Hepatocyte (in vitro differentiated cells): ENCODE data around the gene LHFPL2. TPM values are rescaled to one million over a fixed set of nuclear protein-coding genes. Genes with fewer than 3 reads are reported as not detected.

ENCODE experiments used
- DNase-seq: peaks from one replicate; pipeline ENCODE4 v3.0.0-alpha.2; 2016; ENCODE audit warnings: low spot score
- H2AFZ ChIP-seq: fragments of 200-600 bp; sonication (generic); 2 replicates; pipeline ENCODE4 v1.6.0; 2016; ENCODE audit warnings: antibody characterized with exemption, mild to moderate bottlenecking
- H3K27ac ChIP-seq: fragments of 200-600 bp; sonication (generic); 2 replicates; pipeline ENCODE4 v1.5.1; 2016; ENCODE audit warnings: mild to moderate bottlenecking
- H3K27me3 ChIP-seq: fragments of 200-600 bp; sonication (generic); 2 replicates; pipeline ENCODE4 v1.6.1; 2016
- H3K36me3 ChIP-seq: fragments of 200-600 bp; sonication (generic); replicated peaks from 2 replicates; pipeline ENCODE4 v1.5.1; 2016; ENCODE audit warnings: low read depth; ENCODE audit not compliant: insufficient read depth
- H3K4me1 ChIP-seq: fragments of 200-600 bp; sonication (generic); 2 replicates; pipeline ENCODE4 v1.5.1; 2016; ENCODE audit warnings: mild to moderate bottlenecking, moderate library complexity; ENCODE audit not compliant: insufficient read depth
- H3K4me2 ChIP-seq: fragments of 200-600 bp; sonication (generic); 2 replicates; pipeline ENCODE4 v1.6.0; 2016
- H3K4me3 ChIP-seq: fragments of 200-600 bp; sonication (generic); 2 replicates; pipeline ENCODE4 v1.5.1; 2016; ENCODE audit warnings: mild to moderate bottlenecking
- H3K79me2 ChIP-seq: fragments of 200-600 bp; sonication (generic); 2 replicates; pipeline ENCODE4 v1.6.0; 2017; ENCODE audit warnings: mild to moderate bottlenecking
- H3K9me2 ChIP-seq: fragments of 200-600 bp; sonication (generic); replicated peaks from 2 replicates; pipeline ENCODE4 v1.6.0; 2017; ENCODE audit warnings: mild to moderate bottlenecking; ENCODE audit not compliant: insufficient read depth
- H3K9me3 ChIP-seq: fragments of 200-600 bp; sonication (generic); 2 replicates; pipeline ENCODE4 v1.5.1; 2016; ENCODE audit warnings: low read depth, mild to moderate bottlenecking
- H4K20me1 ChIP-seq: fragments of 200-600 bp; sonication (generic); 2 replicates; pipeline ENCODE4 v1.6.0; 2016; ENCODE audit warnings: mild to moderate bottlenecking; ENCODE audit not compliant: insufficient read depth, poor library complexity, severe bottlenecking
- CTCF ChIP-seq: fragments of 200-600 bp; sonication (generic); IDR thresholded peaks from 2 replicates; pipeline ENCODE4 v1.5.1; 2016; ENCODE audit warnings: antibody characterized with exemption, mild to moderate bottlenecking; ENCODE audit not compliant: poor library complexity
- EZH2 ChIP-seq: fragments of 200-600 bp; sonication (generic); IDR thresholded peaks from 2 replicates; pipeline ENCODE4 v1.6.1; 2016; ENCODE audit warnings: antibody characterized with exemption, mild to moderate bottlenecking, borderline replicate concordance
- EZH2phosphoT487 ChIP-seq: fragments of 200-600 bp; sonication (generic); IDR thresholded peaks from one replicate; pipeline ENCODE4 v1.6.1; 2018; ENCODE audit warnings: antibody characterized with exemption, mild to moderate bottlenecking, low read depth, moderate library complexity; ENCODE audit not compliant: unreplicated experiment, severe bottlenecking
- WGBS: methylation state at CpG from one replicate; pipeline ENCODE4 v1.1.6; 2016; ENCODE audit warnings: low lambda C conversion rate; ENCODE audit errors: missing lambda C conversion rate; 5-methylcytosine and 5-hydroxymethylcytosine counted together
- polyA plus RNA-seq: library from polyadenylated mRNA; unstranded; fragments of >200 nt; fragmentation: Nextera tagmentation; extraction: Ambion mirVana; gene quantifications from 2 replicates; pipeline ENCODE4 v1.2.1, GENCODE V29; 2016
- total RNA-seq: library from RNA; depleted of rRNA; stranded (reverse); fragments of >200 nt; gene quantifications from 2 replicates; pipeline ENCODE4 v1.2.3, GENCODE V29; 2014

LHFPL2 gene
- total and polyA plus RNA-seq, 2 experiments from 2014 or later = 15.6 to 39.9 TPM

- Histone ChIP-seq H3K9me3 (no peaks in the 10 kb centered on the region), H3K4me1 (peaks cover 7% of the 10 kb centered on the region), H3K27me3 (no peaks in the 10 kb centered on the region), H3K4me3 (no peak overlapping the region), H3K4me2 (no peak overlapping the region), H2AFZ (no peak overlapping the region), H3K36me3 (no peaks in the 10 kb centered on the region), H3K9me2 (no peaks in the 10 kb centered on the region), H3K79me2 (no peaks in the 10 kb centered on the region), H4K20me1 (no peaks in the 10 kb centered on the region), H3K27ac (no peak overlapping the region)
- no peak for TF ChIP-seq EZH2phosphoT487
- TF ChIP-seq CTCF = no peak
- TF ChIP-seq EZH2 = no peak
- DNase-seq = no peak
- 37% methylated on average over 1 of the region's 1 CpG for WGBS
Measured at GRCh38 chr5:78654386-78654785, 5.8 kb upstream of the LHFPL2 start.

- H3K4me1 ChIP-seq = peaks cover 11% of the 10 kb centered on the region
- H2AFZ ChIP-seq = no peak overlapping the region
- no peak overlapping the region for H3K27ac ChIP-seq
- H3K9me2 ChIP-seq = no peaks in the 10 kb centered on the region
- DNase-seq = no peak
- TF ChIP-seq CTCF (no peak), EZH2 (no peak), EZH2phosphoT487 (no peak)
- H3K4me2 ChIP-seq = no peak overlapping the region
- H3K27me3 ChIP-seq = no peaks in the 10 kb centered on the region
- no peaks in the 10 kb centered on the region for H3K9me3 ChIP-seq
- no peak overlapping the region for H3K4me3 ChIP-seq
- no peaks in the 10 kb centered on the region for H4K20me1 ChIP-seq
- 70% methylated on average over 6 of the region's 6 CpGs for whole genome bisulfite sequencing
- H3K79me2 ChIP-seq = no peaks in the 10 kb centered on the region
- no peaks in the 10 kb centered on the region for H3K36me3 ChIP-seq
Measured at GRCh38 chr5:78653681-78654366, 5.3 kb upstream of the LHFPL2 start.

GRCh38 chr5:78653031-78653430, 4.5 kb upstream of the LHFPL2 start:
- no peaks in the 10 kb centered on the region for H3K9me3 ChIP-seq
- no peak overlapping the region for H2AFZ ChIP-seq
- H3K27ac ChIP-seq = no peak overlapping the region
- no peak overlapping the region for H3K4me2 ChIP-seq
- H3K79me2 ChIP-seq = no peaks in the 10 kb centered on the region
- no peaks in the 10 kb centered on the region for H4K20me1 ChIP-seq
- H3K4me1 ChIP-seq = peaks cover 11% of the 10 kb centered on the region
- TF ChIP-seq EZH2phosphoT487 = no peak
- TF ChIP-seq EZH2 = no peak
- DNase-seq = no peak
- WGBS = 87% methylated on average over 2 of the region's 2 CpGs
- H3K9me2 ChIP-seq = no peaks in the 10 kb centered on the region
- no peaks in the 10 kb centered on the region for H3K27me3 ChIP-seq
- H3K36me3 ChIP-seq = no peaks in the 10 kb centered on the region
- H3K4me3 ChIP-seq = no peak overlapping the region

GRCh38 chr5:78651468-78651867, 2.9 kb upstream of the LHFPL2 start:
- TF ChIP-seq CTCF (no peak), EZH2phosphoT487 (no peak)
- H3K79me2 ChIP-seq = peaks cover 7% of the 10 kb centered on the region
- H3K4me1 ChIP-seq = peaks cover 18% of the 10 kb centered on the region
- no peak for DNase-seq
- no peaks in the 10 kb centered on the region for H4K20me1 ChIP-seq
- H2AFZ ChIP-seq = no peak overlapping the region
- H3K36me3 ChIP-seq = no peaks in the 10 kb centered on the region
- WGBS = 94% methylated on average over 2 of the region's 2 CpGs
- no peak overlapping the region for H3K4me2 ChIP-seq
- no peak overlapping the region for H3K27ac ChIP-seq
- no peak overlapping the region for H3K4me3 ChIP-seq
- H3K9me2 ChIP-seq = no peaks in the 10 kb centered on the region
- H3K9me3 ChIP-seq = no peaks in the 10 kb centered on the region
- H3K27me3 ChIP-seq = no peaks in the 10 kb centered on the region
